Stomach (tissue), 9 donors: ENCODE data around the gene STUM. TPM values are rescaled to one million over a fixed set of nuclear protein-coding genes. Genes with fewer than 3 reads are reported as not detected.

ENCODE experiments used
- DNase-seq, 2 donors: peaks; one replicate each; pipeline versions ENCODE4 v3.0.0 to v3.0.0-alpha.2; 2013 to 2019
- H3K27ac ChIP-seq, 5 donors: fragments of 200-600 bp in 4 of 5; sonication (generic) in 4 of 5; one replicate each; pipeline ENCODE4 v1.5.1; 2013 to 2019; ENCODE audit warnings: mild to moderate bottlenecking in 1 of 5, moderate library complexity in 1 of 5
- H3K27me3 ChIP-seq, 3 donors: fragments of 200-600 bp; sonication (generic); one replicate each; pipeline ENCODE4 v1.5.1; 2017 to 2019; ENCODE audit warnings: mixed run types in 1 of 3
- H3K36me3 ChIP-seq, 4 donors: fragments of 200-600 bp; sonication (generic); 1 replicate in 3 of 4; 2 replicates in 1 of 4; pipeline ENCODE4 v1.5.1; 2016 to 2019
- H3K4me1 ChIP-seq, 4 donors: fragments of 200-600 bp; sonication (generic); one replicate each; pipeline ENCODE4 v1.5.1; 2016 to 2019
- H3K4me3 ChIP-seq, 4 donors: fragments of 200-600 bp; sonication (generic) in 3 of 4; one replicate each; pipeline ENCODE4 v1.5.1; 2016 to 2019; ENCODE audit warnings: mild to moderate bottlenecking in 1 of 4
- H3K9me3 ChIP-seq, 4 donors: fragments of 200-600 bp; sonication (generic); one replicate each; pipeline ENCODE4 v1.5.1; 2016 to 2019
- CTCF ChIP-seq, 7 experiments: fragments of 450-650 bp in 4 of 7; fragments of 200-600 bp in 3 of 7; sonication (generic) in 3 of 7; IDR thresholded peaks; one replicate each; pipeline ENCODE4 v1.5.1; 2016 to 2019; ENCODE audit warnings: antibody characterized with exemption in 7 of 7, control low read depth in 2 of 7, mild to moderate bottlenecking in 1 of 7
- EP300 ChIP-seq: sonication (generic); formaldehyde crosslinking; IDR thresholded peaks from one replicate; pipeline ENCODE4 v1.6.1; 2017; ENCODE audit warnings: antibody characterized with exemption
- POLR2A ChIP-seq, 4 donors: fragments of 450-650 bp; IDR thresholded peaks; one replicate each; pipeline ENCODE4 v1.6.1; 2016; ENCODE audit warnings: antibody characterized with exemption in 4 of 4, control low read depth in 2 of 4, mild to moderate bottlenecking in 1 of 4, moderate library complexity in 1 of 4
- POLR2AphosphoS5 ChIP-seq, 3 donors: sonication (generic); formaldehyde crosslinking; IDR thresholded peaks; one replicate each; pipeline ENCODE4 v1.6.1; 2016; ENCODE audit warnings: antibody characterized with exemption in 3 of 3
- WGBS, 5 donors: extraction: QIAGEN DNeasy Blood & Tissue Kit in 3 of 5; methylation state at CpG; one replicate each; pipeline versions ENCODE4 v1.1.5 to v1.1.7; 2013 to 2018; 5-methylcytosine and 5-hydroxymethylcytosine counted together
- intact Hi-C: fragments of 100-400 bp; cut with DNase I; formaldehyde crosslinking; loops from one replicate; pipeline ENCODE4 v1.15.1; 2023; ENCODE audit warnings: low total_unique reads
- polyA plus RNA-seq, 3 donors: library from polyadenylated mRNA; stranded (reverse); fragments of 200-250 nt; gene quantifications; one replicate each; pipeline ENCODE4 v1.2.3, GENCODE V29; 2013
- total RNA-seq, 5 donors: library from RNA; depleted of rRNA; stranded (reverse); fragments of >200 nt; gene quantifications; one replicate each; pipeline versions ENCODE4 v1.1.0 to v1.2.3, GENCODE V29; 2014 to 2016
- donor health status: healthy with polysubstance abuse.
- donor health status: Bipolar disorder and iron deficiency.
- donor health status: healthy.

STUM gene
- total and polyA plus RNA-seq, 8 donors, result under 0.01 to 2.8 (median 1.5) TPM

- peak overlapping the region in 1 of 5 donors; percentile 35 for H3K27ac ChIP-seq
- intact Hi-C loops, result no loop called here
- H3K27me3 ChIP-seq, result no peaks in the 10 kb centered on the region
- H3K36me3 ChIP-seq, result peaks cover 1 to 5% (median 3%) of the 10 kb centered on the region in 4 donors
- no peak for TF ChIP-seq POLR2AphosphoS5 (IDR thresholded peaks at IDR 0.05)
- TF ChIP-seq EP300, result no peak
- no peak for TF ChIP-seq POLR2A (IDR thresholded peaks at IDR 0.05)
- no peak for TF ChIP-seq CTCF (IDR thresholded peaks at IDR 0.05)
- no peak for DNase-seq
- H3K4me1 ChIP-seq, result peaks cover 18 to 69% (median 45%) of the 10 kb centered on the region in 4 donors
- no peaks in the 10 kb centered on the region for H3K9me3 ChIP-seq
- 79 to 90% (median 82%) methylated on average over 10 to 11 of the region's 11 CpGs for WGBS, 5 donors
- no peak overlapping the region for H3K4me3 ChIP-seq
These were observed 104.9 kb downstream of the STUM start for GRCh38 chr1:226653311-226653921.

GRCh38 chr1:226654046-226654667 is 105.6 kb downstream of the STUM start:
- H3K9me3 ChIP-seq, result no peaks in the 10 kb centered on the region
- H3K4me1 ChIP-seq, result peaks cover 18 to 76% (median 52%) of the 10 kb centered on the region in 4 donors
- no peak overlapping the region for H3K4me3 ChIP-seq
- no peaks in the 10 kb centered on the region for H3K36me3 ChIP-seq
- no peak for DNase-seq
- H3K27ac ChIP-seq, result peak overlapping the region in 1 of 5 donors; percentile 35
- intact Hi-C loops, result no loop called here
- TF ChIP-seq CTCF (IDR thresholded peaks at IDR 0.05), result no peak
- TF ChIP-seq EP300, result no peak
- TF ChIP-seq POLR2A (IDR thresholded peaks at IDR 0.05), result no peak
- TF ChIP-seq POLR2AphosphoS5 (IDR thresholded peaks at IDR 0.05), result no peak
- no peaks in the 10 kb centered on the region for H3K27me3 ChIP-seq
- 41 to 69% (median 59%) methylated on average over 7 to 8 of the region's 8 CpGs for WGBS, 5 donors

- H3K27ac ChIP-seq, result no peak overlapping the region
- H3K27me3 ChIP-seq, result no peaks in the 10 kb centered on the region
- intact Hi-C loops, result no loop called here
- H3K4me1 ChIP-seq, result peaks cover 14 to 81% (median 57%) of the 10 kb centered on the region in 4 donors
- no peak overlapping the region for H3K4me3 ChIP-seq
- WGBS, 5 donors, result 68 to 74% (median 69%) methylated on average over 8 of the region's 8 CpGs
- DNase-seq, result no peak
- no peaks in the 10 kb centered on the region for H3K36me3 ChIP-seq
- no peaks in the 10 kb centered on the region for H3K9me3 ChIP-seq
- TF ChIP-seq CTCF (IDR thresholded peaks at IDR 0.05) (no peak), POLR2AphosphoS5 (IDR thresholded peaks at IDR 0.05) (peak in 1 of 3 donors; percentile 28), EP300 (no peak), POLR2A (IDR thresholded peaks at IDR 0.05) (no peak)
These were observed 106.1 kb downstream of the STUM start for GRCh38 chr1:226654668-226655055.

- intact Hi-C loops, result no loop called here
- TF ChIP-seq CTCF (IDR thresholded peaks at IDR 0.05), result no peak
- TF ChIP-seq EP300, result no peak
- no peak for TF ChIP-seq POLR2A (IDR thresholded peaks at IDR 0.05)
- no peak for TF ChIP-seq POLR2AphosphoS5 (IDR thresholded peaks at IDR 0.05)
- Histone ChIP-seq H3K36me3 (no peaks in the 10 kb centered on the region), H3K4me1 (peaks cover 6 to 82% (median 65%) of the 10 kb centered on the region in 4 donors), H3K27ac (peak overlapping the region in 1 of 5 donors; percentile 57), H3K9me3 (no peaks in the 10 kb centered on the region), H3K4me3 (no peak overlapping the region), H3K27me3 (no peaks in the 10 kb centered on the region)
- no peak for DNase-seq
- 76 to 89% (median 84%) methylated on average over 12 of the region's 12 CpGs for WGBS, 5 donors
These were observed 106.9 kb downstream of the STUM start for GRCh38 chr1:226655251-226656163.
